NB4 (cell line): ENCODE data around the gene STK33.
A peak's percentile ranks its signal among the peaks of the same experiment; 100 is the strongest.

Source experiments
- DNase-seq: peaks from one replicate; pipeline ENCODE4 v3.0.0; 2010; ENCODE audit warnings: low read depth
- H3K4me3 ChIP-seq: one replicate; pipeline ENCODE4 v1.5.1; 2011; ENCODE audit warnings: mild to moderate bottlenecking, low read depth, low read length, moderate library complexity
- MYC ChIP-seq: IDR thresholded peaks from 2 replicates; pipeline ENCODE4 v1.6.1; 2011; ENCODE audit warnings: low read depth, low read length
- POLR2A ChIP-seq: IDR thresholded peaks from 2 replicates; pipeline ENCODE4 v1.6.1; 2011; ENCODE audit warnings: mild to moderate bottlenecking; ENCODE audit not compliant: insufficient read length; ENCODE audit errors: extremely low read depth
- TF ChIP-seq, protein P1 (sequence below): IDR thresholded peaks from one replicate; pipeline ENCODE4 v1.5.1; 2012; ENCODE audit warnings: low read depth, low read length
- TF ChIP-seq, protein P2 (sequence below): IDR thresholded peaks from 2 replicates; pipeline ENCODE4 v1.6.1; 2011; ENCODE audit warnings: low read depth, low read length

The STK33 gene

DNA sequence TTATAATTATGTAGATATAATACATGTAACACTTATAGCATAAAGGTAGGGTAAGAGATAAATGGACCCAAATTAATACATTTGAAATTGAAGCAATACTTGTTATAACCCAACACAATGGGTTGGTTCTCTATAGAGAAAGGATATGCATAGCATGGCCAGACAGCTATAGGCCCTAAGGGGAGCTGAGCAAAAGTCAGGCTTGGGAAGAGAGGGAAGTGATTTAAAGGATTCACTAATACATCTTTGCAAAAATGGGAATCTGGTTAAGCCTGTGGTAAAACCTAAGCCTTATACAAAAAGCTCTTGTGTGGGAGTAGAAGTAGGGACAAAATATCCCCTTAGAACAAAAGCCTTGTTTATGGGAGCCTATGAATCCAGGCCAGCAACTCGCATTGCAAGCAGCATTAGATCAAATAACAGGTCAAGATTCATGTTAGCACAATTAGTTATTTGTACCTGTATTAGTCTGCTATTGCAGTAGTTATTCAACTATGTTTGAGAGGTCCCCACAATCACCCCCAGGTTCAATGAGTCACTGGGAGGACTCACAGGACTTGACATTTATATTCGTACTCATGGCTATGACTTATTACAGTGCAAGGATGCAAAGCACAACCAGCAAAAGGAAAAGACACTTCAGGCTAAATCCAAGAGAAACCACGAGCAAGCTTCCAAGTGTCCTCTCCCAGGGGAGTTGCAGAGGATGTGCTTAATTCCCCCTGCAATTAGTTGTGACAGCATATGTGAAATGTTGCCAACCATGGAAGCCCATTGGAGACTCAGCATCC, 185.7 kb downstream of the STK33 start:
- TF ChIP-seq, protein P1, sequence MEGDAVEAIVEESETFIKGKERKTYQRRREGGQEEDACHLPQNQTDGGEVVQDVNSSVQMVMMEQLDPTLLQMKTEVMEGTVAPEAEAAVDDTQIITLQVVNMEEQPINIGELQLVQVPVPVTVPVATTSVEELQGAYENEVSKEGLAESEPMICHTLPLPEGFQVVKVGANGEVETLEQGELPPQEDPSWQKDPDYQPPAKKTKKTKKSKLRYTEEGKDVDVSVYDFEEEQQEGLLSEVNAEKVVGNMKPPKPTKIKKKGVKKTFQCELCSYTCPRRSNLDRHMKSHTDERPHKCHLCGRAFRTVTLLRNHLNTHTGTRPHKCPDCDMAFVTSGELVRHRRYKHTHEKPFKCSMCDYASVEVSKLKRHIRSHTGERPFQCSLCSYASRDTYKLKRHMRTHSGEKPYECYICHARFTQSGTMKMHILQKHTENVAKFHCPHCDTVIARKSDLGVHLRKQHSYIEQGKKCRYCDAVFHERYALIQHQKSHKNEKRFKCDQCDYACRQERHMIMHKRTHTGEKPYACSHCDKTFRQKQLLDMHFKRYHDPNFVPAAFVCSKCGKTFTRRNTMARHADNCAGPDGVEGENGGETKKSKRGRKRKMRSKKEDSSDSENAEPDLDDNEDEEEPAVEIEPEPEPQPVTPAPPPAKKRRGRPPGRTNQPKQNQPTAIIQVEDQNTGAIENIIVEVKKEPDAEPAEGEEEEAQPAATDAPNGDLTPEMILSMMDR: no peak
- TF ChIP-seq, protein P2, sequence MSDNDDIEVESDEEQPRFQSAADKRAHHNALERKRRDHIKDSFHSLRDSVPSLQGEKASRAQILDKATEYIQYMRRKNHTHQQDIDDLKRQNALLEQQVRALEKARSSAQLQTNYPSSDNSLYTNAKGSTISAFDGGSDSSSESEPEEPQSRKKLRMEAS: no peak
- TF ChIP-seq MYC (no peak), POLR2A (no peak)
- no peak for DNase-seq
- no peak overlapping the region for H3K4me3 ChIP-seq

- no peak overlapping the region for H3K4me3 ChIP-seq
- TF ChIP-seq MYC: no peak
- TF ChIP-seq, protein P2: no peak
- TF ChIP-seq, protein P1: no peak
- no peak for TF ChIP-seq POLR2A
- DNase-seq: peak; percentile 22
These were observed 190.7 kb downstream of the STK33 start for GRCh38 chr11:8403310-8403709.

- no peak overlapping the region for H3K4me3 ChIP-seq
- TF ChIP-seq, protein P2: no peak
- TF ChIP-seq POLR2A (no peak), MYC (no peak)
- TF ChIP-seq, protein P1: no peak
- no peak for DNase-seq
These were observed 201.1 kb downstream of the STK33 start for GRCh38 chr11:8392886-8393285.

DNA sequence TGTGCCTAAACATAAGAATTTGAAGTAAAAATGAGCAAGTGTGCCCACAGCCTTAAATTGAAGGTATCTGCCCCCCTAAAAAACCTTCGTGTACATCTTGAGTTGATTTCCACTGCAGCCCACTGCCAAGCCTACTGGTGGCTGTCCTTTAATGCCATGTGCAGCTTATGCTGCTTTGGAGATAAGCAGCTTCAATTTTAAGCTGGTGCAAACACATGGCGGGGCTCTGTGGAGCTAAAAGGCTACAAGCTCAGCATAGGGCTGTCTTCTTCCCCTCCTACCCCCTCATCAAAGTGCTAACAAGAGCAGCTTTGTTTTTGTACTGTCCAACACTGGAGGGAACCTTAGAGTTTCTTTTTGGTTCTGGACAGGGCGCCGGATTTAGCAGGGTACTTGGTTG, 201.9 kb downstream of the STK33 start:
- no peak for TF ChIP-seq MYC
- TF ChIP-seq, protein P1: no peak
- TF ChIP-seq, protein P2: no peak
- DNase-seq: no peak
- H3K4me3 ChIP-seq: no peak overlapping the region

- H3K4me3 ChIP-seq: no peak overlapping the region
- DNase-seq: no peak
- TF ChIP-seq, protein P1: no peak
- TF ChIP-seq POLR2A: no peak
- no peak for TF ChIP-seq MYC
- TF ChIP-seq, protein P2: no peak
These were observed 203.0 kb downstream of the STK33 start for GRCh38 chr11:8390851-8391612.
